HG02938 (cell line): Measurements from ENCODE around the gene DAZAP2.
"Not testable (repeated sequence)": the region's sequence is repeated elsewhere in the genome, so short reads cannot be mapped to it uniquely, and the experiment has no call there.

ENCODE experiments used
- ATAC-seq: cut with Tn5 transposase; IDR thresholded peaks from one replicate; pipeline ENCODE4 v1.9.1; 2021; ENCODE audit warnings: mild to moderate bottlenecking, moderate library complexity; ENCODE audit not compliant: unreplicated experiment

Gene DAZAP2

GRCh38 chr12:51217133-51217967, 21.3 kb upstream of the DAZAP2 start:
- ATAC-seq: peak; percentile 20

GRCh38 chr12:51217968-51218606, 20.5 kb upstream of the DAZAP2 start, which contains the start of gene POU6F1:
TSS of gene POU6F1 (minus strand) at chr12:51218062. CDS start at chr12:51206836, 11,226 bp downstream.
- ATAC-seq: peak; percentile 57

GRCh38 chr12:51218607-51219161, 19.9 kb upstream of the DAZAP2 start:
- no peak for ATAC-seq

GRCh38 chr12:51219322-51219721, 19.3 kb upstream of the DAZAP2 start:
- ATAC-seq: no peak

- ATAC-seq: not testable (repeated sequence)
These were observed 18.8 kb upstream of the DAZAP2 start for GRCh38 chr12:51219857-51220256.

- ATAC-seq: no peak
These were observed 16.2 kb upstream of the DAZAP2 start for GRCh38 chr12:51222461-51222860.

GRCh38 chr12:51224625-51225024, 14.0 kb upstream of the DAZAP2 start:
- ATAC-seq: no peak

- no peak for ATAC-seq
These were observed 13.4 kb upstream of the DAZAP2 start for GRCh38 chr12:51225234-51225633.

GRCh38 chr12:51225771-51226170, 12.9 kb upstream of the DAZAP2 start:
- no peak for ATAC-seq

- not testable (repeated sequence) for ATAC-seq
These were observed 11.5 kb upstream of the DAZAP2 start for GRCh38 chr12:51227112-51227511.

- ATAC-seq: no peak
These were observed 10.7 kb upstream of the DAZAP2 start for GRCh38 chr12:51227962-51228361.

GRCh38 chr12:51229116-51229809, 9.4 kb upstream of the DAZAP2 start:
- no peak for ATAC-seq

GRCh38 chr12:51232642-51233041, 6.0 kb upstream of the DAZAP2 start:
- ATAC-seq: no peak

GRCh38 chr12:51234530-51234929, 4.1 kb upstream of the DAZAP2 start:
- no peak for ATAC-seq

- ATAC-seq: no peak
These were observed 553 bp upstream of the DAZAP2 start for GRCh38 chr12:51238037-51238509.

GRCh38 chr12:51240971-51241370, 2.3 kb downstream of the DAZAP2 start:
- no peak for ATAC-seq

GRCh38 chr12:51242120-51242519, 3.5 kb downstream of the DAZAP2 start:
- no peak for ATAC-seq

- ATAC-seq: no peak
These were observed 4.2 kb downstream of the DAZAP2 start for GRCh38 chr12:51242876-51243275.

- no peak for ATAC-seq
These were observed 5.6 kb downstream of the DAZAP2 start for GRCh38 chr12:51244269-51244668.

- no peak for ATAC-seq
These were observed 7.0 kb downstream of the DAZAP2 start for GRCh38 chr12:51245476-51246253.
